GM18951 (cell line): Measurements from ENCODE around the gene CHCHD4.

Experiments
- POLR2A ChIP-seq: IDR thresholded peaks from 4 replicates; pipeline ENCODE4 v1.6.1; 2011; ENCODE audit warnings: mild to moderate bottlenecking; ENCODE audit not compliant: insufficient read length, insufficient read depth; ENCODE audit errors: extremely low read depth
- in situ Hi-C: fragments of 300-500 bp; cut with MboI; formaldehyde crosslinking; loops from one replicate; pipeline ENCODE4 v1.12.0; 2022; ENCODE audit warnings: low sequenced_read_pairs, mixed read lengths, inconsistent platforms; ENCODE audit not compliant: unreplicated experiment

Gene CHCHD4

DNA sequence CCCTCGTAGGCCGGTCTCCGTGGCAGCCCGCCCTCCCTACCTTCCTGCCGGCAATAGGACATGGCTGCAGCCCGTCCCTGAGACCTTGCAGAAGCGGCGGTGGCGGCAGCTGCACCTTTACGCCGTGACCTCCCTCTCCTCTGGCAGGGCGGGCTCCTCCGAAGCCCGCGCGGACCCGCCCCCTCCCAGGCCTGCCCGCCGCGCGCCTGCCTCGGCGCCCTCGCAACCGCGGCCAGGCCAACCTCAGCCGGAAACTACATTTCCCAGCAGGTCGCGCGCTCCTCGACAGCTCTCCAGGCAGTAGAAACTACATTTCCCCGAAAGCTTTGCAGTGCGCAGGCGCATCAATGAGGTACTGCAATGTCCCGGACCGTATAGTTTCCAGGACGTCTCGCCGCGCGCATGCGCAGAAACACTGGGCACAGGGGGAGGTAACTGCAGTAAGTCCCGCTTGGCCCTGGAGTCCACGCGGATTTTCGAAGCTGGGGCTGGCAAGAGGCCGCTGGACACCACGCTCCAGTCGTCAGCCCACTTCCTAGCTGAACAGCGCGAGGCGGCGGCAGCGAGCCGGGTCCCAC lies at the start of gene CHCHD4, which contains the start of gene TMEM43:
Gene CHCHD4, minus strand, starts transcription at position 256 of the 578 bp plus-strand sequence. Its CDS starts 194 bp downstream, at position 62.
Gene TMEM43, plus strand, starts transcription at position 438 of the 578 bp plus-strand sequence. CDS start 142 bp downstream, outside the sequence.
- in situ Hi-C loops = no loop called here

DNA sequence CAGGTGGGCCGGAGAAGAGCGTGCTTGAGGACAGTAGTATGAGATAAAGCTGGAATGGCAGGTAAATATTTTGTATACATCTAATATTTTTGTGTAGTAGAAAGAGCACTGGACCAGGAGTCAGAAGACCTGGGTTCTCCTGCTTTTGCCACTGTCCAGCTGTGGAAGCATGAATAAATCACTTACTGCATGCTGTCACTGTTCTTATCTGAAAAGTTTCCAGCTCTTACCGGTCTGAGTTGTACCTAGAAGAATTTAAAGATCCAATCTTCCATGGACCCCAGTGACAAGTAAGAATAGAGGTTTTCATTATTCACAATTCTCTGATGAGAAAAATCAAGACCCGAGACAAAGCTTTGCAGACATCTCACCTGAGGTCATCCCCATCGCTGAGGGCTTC lies 47.8 kb upstream of the CHCHD4 start:
- TF ChIP-seq POLR2A = no peak
- in situ Hi-C loops = no loop called here

More for the DNA sequence above, at the start of gene CHCHD4, which contains the start of gene TMEM43:
- peak; percentile 58 for TF ChIP-seq POLR2A

DNA sequence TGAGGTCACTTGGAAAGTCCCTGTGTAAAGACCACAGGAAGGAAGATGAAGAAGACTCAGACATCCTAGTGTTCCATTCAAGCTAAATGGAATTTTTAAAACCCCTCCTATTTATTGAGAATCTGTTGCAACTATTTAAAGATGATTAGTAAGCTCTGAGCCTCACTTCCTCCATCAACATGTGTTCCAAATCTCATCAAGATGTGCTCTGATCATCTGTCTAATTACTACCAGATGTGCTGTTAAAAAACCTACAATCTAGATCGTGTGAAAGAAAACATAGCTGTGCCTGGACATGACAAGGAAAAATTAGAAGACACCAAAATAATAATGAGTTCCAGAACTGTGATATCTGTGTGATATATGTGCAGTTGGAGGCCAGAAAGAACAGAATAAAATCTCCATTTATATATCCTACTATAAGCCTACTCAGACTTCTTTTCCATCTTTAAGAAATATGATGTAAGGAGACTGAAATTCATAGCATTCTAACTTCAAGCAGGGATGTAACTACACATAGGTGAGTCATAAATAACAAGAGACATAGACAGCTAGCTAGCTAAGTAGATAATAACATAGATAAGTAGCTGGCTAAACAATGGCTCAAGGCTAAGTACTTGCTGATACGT lies 46.0 kb upstream of the CHCHD4 start:
- TF ChIP-seq POLR2A = no peak
- in situ Hi-C loops = no loop called here

DNA sequence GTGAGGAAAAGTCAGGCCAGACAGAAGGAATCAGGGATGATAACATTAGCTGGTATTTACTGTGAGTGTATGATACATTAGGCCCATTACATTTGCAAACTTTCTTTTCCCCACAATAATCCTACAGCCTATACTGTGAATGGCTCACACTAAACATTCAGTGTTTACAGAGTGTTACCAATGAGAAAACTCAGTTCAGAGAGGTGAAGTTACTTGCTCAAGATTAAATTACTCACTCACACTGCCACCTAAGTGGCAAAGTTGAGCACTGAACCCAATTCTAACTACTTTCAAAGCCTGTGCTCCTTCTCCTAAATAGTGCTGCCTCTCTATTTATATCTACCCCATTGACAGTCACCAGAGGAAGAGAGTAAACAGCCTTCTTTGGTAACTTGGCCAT lies 45.2 kb upstream of the CHCHD4 start:
- no peak for TF ChIP-seq POLR2A
- in situ Hi-C loops = no loop called here

DNA sequence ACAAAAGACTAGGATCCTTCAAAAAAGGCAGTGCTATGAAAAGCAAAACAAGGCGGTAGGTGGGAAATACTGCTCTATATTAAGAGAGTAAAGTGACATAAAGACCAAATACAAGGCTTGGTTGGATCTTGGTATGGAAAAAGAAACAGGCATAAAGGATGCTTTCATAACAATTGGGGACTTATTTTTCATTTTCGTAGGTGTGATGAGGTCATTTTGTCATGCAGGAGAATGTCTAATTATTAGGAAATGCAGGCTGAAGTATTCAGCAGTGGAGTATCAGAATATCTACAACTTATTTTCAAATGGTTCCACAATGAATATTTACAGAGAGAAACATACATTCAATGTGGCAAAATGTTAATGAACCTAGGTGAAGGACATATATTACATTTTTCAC lies 44.8 kb upstream of the CHCHD4 start:
- in situ Hi-C loops = no loop called here
- TF ChIP-seq POLR2A = no peak

DNA sequence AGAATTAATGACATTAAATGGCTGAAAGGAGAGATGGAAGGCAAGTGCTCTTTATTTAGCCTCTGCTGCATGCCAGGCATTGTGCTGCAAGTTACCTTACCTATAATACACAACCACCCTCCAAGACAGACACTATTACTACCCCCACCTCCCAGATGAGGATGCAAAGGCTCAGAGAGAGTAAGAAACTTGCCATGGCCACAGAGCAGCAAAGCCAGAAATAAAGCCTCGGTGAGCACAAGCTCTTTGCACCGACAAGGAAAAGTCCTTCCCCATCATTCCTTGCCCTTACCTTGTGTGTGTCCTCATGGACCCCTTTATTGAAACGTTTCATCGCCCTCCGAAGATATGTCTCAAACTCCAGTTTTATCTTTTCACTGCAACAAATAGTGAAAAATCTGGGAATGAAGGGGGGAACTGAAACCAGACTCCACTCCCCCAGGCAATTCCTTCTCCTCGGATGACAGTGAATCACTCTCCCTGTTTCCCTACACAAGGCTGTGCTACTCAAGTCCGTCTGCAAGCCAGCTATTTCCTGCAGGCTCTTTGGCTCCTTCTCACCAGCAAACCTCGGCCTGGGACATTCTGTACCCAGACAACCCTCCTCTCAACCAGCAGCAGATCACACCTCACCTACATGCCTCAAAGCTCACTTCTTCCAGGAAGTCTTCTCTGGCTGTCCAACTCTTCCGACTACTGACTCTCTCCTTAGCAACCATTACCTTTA lies 42.4 kb upstream of the CHCHD4 start:
- no peak for TF ChIP-seq POLR2A
- in situ Hi-C loops = no loop called here

DNA sequence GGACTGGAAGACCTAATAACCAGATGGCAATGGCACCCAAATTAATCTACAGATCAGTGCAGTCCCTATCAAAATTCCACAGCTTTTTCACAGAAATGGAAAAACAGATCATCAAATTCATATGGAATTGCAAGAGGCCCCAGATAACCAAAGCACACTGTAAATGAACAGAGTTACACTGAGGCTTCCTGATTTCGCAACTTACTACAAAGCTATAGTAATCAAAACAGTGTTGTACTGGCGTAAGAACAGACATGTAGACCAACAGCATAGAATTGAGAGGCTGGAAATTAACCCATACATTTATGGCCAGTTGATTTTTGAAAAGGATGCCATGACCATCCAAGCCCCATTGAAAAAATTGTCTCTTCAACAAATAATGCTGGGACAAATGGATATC lies 37.5 kb upstream of the CHCHD4 start:
- TF ChIP-seq POLR2A = no peak
- in situ Hi-C loops = no loop called here

DNA sequence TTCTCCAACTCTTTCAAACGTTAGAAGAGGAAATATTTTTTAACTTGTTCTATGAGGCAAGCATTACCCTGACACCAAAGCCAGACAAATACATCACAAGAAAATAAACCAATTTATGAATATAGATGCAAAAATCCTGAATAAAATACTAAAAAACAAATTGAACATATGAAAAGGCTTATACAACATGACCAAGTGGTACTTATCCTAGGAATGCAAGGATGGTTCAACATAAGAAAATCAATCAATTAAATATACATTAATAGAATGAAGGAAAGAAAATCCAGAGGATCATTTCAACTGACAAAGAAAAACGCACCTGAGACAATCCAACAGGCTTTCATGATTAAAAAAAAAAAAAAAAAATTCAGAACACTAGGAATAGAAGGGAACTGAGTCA lies 36.6 kb upstream of the CHCHD4 start:
- in situ Hi-C loops = no loop called here
- no peak for TF ChIP-seq POLR2A

DNA sequence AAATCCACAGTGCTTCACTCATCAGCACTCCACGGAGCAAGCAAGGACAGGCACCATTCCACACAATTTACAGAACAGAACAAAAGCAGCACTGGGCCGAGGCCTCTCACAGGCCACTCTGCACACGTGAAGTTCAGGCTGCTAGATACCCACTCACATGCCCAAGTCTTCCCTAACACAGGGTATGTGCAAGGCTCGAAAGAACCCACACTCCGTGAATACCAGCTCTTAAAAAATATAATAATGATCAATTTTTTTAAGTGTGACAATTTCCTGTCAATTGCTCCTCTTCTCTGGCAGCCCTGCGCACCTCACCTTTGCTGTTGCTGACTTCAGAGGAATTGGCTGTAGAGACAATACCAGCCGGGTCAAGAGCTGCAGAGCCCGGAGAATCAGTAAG lies 34.8 kb upstream of the CHCHD4 start:
- in situ Hi-C loops = no loop called here
- TF ChIP-seq POLR2A = no peak

DNA sequence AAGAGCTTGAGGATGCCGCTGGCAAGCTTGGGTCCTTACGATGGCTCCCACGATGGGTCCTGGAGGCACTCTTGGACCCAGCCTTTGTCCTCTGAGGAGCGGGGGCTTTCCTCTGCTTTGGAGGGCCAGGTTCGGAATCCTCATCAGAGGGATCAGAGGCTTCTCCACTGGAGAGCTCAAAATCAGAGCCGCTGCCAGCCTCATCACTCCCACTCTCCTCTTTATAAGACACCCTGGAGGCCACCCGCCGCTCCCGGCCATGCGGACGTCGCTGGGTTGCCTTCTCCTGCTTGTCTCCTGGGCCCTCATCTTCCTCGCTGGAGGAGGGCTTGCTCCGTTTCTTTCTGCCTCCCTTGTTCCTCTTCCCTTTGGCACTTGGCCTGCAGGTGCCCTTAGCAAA lies 33.7 kb upstream of the CHCHD4 start:
- in situ Hi-C loops = no loop called here
- TF ChIP-seq POLR2A = no peak

DNA sequence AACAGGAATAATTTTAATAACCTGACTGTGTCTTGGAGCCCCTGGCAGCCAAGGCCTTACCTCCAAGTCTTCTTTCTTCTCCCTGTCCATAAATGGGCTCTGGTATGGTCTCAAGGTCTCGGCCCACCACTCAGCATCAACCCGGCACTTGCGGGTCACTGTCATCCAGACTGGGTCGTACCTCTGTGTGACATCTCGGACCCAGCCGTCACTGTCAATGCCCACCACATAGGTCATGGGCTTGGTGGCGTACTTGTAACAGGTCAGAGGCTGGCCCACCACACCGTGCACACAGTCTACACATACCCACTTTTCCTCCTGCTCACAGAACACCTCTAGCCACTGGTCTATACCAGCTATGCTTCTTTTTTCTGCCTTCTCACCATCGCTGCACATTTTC lies 33.3 kb upstream of the CHCHD4 start:
- in situ Hi-C loops = no loop called here
- no peak for TF ChIP-seq POLR2A

DNA sequence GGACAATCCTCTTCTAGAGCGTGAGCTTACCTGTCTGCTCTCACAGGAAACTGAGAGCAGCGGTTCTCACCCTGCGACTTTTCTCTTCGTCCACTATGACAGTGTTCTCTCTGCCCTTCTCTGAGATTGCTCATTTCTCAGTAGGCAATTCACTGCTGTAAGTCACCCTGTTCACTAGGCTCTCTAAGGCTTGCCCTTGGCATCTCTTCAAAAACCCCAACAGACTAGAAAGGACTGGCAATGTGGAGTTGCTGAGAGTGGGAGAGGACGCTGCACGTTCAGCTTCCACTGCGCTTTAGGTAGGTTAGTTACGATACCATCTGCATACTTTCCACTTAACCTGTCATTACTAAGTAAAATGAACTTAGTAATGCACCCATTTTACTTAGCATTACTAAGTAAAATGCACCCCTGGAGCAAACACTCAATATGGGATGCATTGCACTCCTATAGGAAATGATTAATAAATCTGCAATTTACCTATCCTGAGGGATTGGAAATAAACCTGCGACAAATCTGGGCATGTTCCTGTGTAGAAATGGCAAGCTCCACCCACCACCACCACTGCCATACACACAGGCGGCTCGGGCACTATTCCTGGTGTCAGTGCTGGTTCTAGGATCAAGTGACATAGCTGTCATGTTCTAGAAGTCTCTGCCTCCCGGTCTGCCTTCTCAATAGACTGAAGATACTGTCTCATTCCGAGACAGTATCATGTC lies 32.3 kb upstream of the CHCHD4 start:
- in situ Hi-C loops = no loop called here
- no peak for TF ChIP-seq POLR2A

DNA sequence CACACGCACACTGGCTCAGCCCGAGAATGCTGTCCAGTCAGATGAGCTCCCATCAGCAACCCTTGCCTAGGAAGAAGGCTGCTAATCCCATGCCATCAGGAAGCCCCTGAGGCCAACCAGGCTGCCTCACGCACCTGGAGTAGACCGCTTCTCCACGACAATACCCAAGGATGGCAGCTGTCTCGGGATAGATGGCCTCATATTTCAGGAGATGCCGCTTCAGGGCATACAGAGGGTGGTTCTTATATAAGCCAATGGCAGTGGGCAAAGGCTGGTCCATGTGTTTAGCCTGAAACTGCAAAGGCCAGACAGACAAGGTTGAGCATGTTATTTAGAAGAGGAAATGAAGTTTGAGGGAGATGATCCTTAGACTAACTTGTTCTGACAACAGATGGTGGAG lies 31.5 kb upstream of the CHCHD4 start:
- TF ChIP-seq POLR2A = no peak
- in situ Hi-C loops = no loop called here

DNA sequence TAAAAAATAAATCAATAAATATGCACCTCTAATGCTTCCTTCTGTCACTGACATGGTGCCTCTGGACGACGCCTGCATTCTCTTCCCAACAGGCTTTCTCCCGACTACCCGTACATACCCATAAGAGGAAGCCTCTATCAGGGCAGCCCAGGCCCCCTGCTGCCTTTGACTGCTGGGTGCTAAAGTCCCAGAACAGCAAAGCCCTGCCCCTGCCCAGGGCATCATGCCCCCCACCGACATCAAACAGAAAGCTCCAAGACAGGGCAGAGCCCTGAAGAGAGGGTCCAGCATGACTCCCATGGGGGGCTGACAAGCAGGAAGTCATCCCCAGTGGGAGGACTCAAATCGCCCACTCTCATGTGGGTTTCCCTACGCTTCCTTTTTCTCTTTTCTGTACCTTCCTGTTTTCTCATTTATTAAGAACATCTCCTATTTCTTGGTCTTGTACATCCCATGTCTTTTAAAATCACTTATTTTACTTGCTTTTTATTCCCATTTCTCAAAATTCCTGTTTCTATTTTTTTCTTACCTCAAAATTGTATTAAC lies 30.3 kb upstream of the CHCHD4 start:
- no peak for TF ChIP-seq POLR2A
- in situ Hi-C loops = no loop called here
